SK-N-SH (cell line): ENCODE results near the gene RFXANK. TPM values are rescaled to one million over a fixed set of nuclear protein-coding genes. Genes with fewer than 3 reads are reported as not detected.

ENCODE experiments used
- CTCF ChIA-PET: fragments of 300-600, 350-600 bp; formaldehyde crosslinking; extraction: SDS; loops from one replicate; lab custom pipeline; 2021; lab: Yijun Ruan, JAX
- POLR2A ChIA-PET: fragments of 350-600 bp; sonication (Branson Sonifier 250); formaldehyde crosslinking; extraction: SDS; loops from one replicate; lab custom pipeline; 2020; ENCODE audit warnings: antibody characterized with exemption, inconsistent platforms; lab: Yijun Ruan, JAX
- DNase-seq: peaks from one replicate; pipeline ENCODE4 v3.0.0; 2012
- H2AFZ ChIP-seq: fragments of 200-600 bp; sonication (generic); 2 replicates; pipeline ENCODE4 v1.8.1; 2016; ENCODE audit warnings: antibody characterized with exemption, mild to moderate bottlenecking, low read depth
- H3F3A ChIP-seq: fragments of 200-600 bp; sonication (generic); replicated peaks from 2 replicates; pipeline ENCODE3; 2016; ENCODE audit warnings: antibody characterized with exemption, mild to moderate bottlenecking; ENCODE audit not compliant: insufficient read depth
- H3K27ac ChIP-seq, 2 experiments: fragments of 200-500 bp in 1 of 2; fragments of 200-600 bp in 1 of 2; sonication (Bioruptor generic) in 1 of 2; sonication (generic), shearing (Covaris generic) in 1 of 2; 2 replicates each; pipeline versions ENCODE4 v1.5.1 to v1.6.1; 2014 to 2016; ENCODE audit warnings: low read depth in 2 of 2, inconsistent platforms in 1 of 2, low read length in 1 of 2, mild to moderate bottlenecking in 1 of 2, mixed read lengths in 1 of 2
- H3K27me3 ChIP-seq: fragments of 200-600 bp; sonication (generic), shearing (Covaris generic); 2 replicates; pipeline ENCODE4 v1.6.1; 2016; ENCODE audit warnings: mixed run types; ENCODE audit not compliant: insufficient read depth
- H3K36me3 ChIP-seq, 2 experiments: fragments of 200-500 bp in 1 of 2; fragments of 200-600 bp in 1 of 2; sonication (Bioruptor generic) in 1 of 2; sonication (generic) in 1 of 2; replicated peaks in 1 of 2; 2 replicates each; pipeline versions ENCODE3 to v1.5.1; 2014 to 2016; ENCODE audit warnings: low read length in 1 of 2, mild to moderate bottlenecking in 1 of 2; ENCODE audit not compliant: insufficient read depth in 2 of 2, control insufficient read depth in 1 of 2
- H3K4me1 ChIP-seq, 2 experiments: fragments of 200-500 bp in 1 of 2; fragments of 200-600 bp in 1 of 2; sonication (Bioruptor generic) in 1 of 2; sonication (generic), shearing (Covaris generic) in 1 of 2; 2 replicates each; pipeline versions ENCODE4 v1.5.1 to v1.6.1; 2014 to 2016; ENCODE audit warnings: low read depth in 1 of 2, low read length in 1 of 2, mixed run types in 1 of 2; ENCODE audit not compliant: insufficient read depth in 2 of 2, control insufficient read depth in 1 of 2
- H3K4me2 ChIP-seq: fragments of 200-600 bp; sonication (generic), shearing (Covaris generic); 2 replicates; pipeline ENCODE4 v1.6.1; 2017; ENCODE audit warnings: mixed run types
- H3K4me3 ChIP-seq, 2 experiments: fragments of 200-500 bp in 1 of 2; fragments of 200-600 bp in 1 of 2; sonication (Bioruptor generic) in 1 of 2; sonication (generic), shearing (Covaris generic) in 1 of 2; 2 replicates each; pipeline versions ENCODE4 v1.5.1 to v1.8.1; 2014 to 2016; ENCODE audit warnings: low read depth in 2 of 2, inconsistent platforms in 1 of 2, low read length in 1 of 2, mild to moderate bottlenecking in 1 of 2, mixed read lengths in 1 of 2, moderate library complexity in 1 of 2
- H3K79me2 ChIP-seq: fragments of 200-600 bp; sonication (generic); 2 replicates; pipeline ENCODE4 v1.8.1; 2017; ENCODE audit warnings: mild to moderate bottlenecking; ENCODE audit not compliant: insufficient read depth
- H3K9ac ChIP-seq: fragments of 200-600 bp; sonication (generic); 2 replicates; pipeline ENCODE4 v1.6.1; 2017; ENCODE audit warnings: mixed run types
- H3K9me2 ChIP-seq: fragments of 200-600 bp; sonication (generic); 2 replicates; pipeline ENCODE4 v1.6.1; 2017; ENCODE audit warnings: mixed run types
- H3K9me3 ChIP-seq: fragments of 200-600 bp; sonication (generic); 2 replicates; pipeline ENCODE4 v1.6.1; 2017; ENCODE audit warnings: mixed run types, mild to moderate bottlenecking, moderate library complexity
- H4K20me1 ChIP-seq: fragments of 200-600 bp; sonication (generic); 2 replicates; pipeline ENCODE4 v1.6.1; 2017; ENCODE audit warnings: mild to moderate bottlenecking, mixed run types; ENCODE audit not compliant: insufficient read depth
- CTCF ChIP-seq: fragments of 200-600 bp; sonication (generic); IDR thresholded peaks from 2 replicates; pipeline ENCODE4 v1.6.1; 2017; ENCODE audit warnings: antibody characterized with exemption, mild to moderate bottlenecking, moderate library complexity
- ELF1 ChIP-seq: IDR thresholded peaks from 2 replicates; pipeline ENCODE4 v1.4.0; 2012
- EP300 ChIP-seq, 2 experiments: IDR thresholded peaks; 2 replicates each; pipeline versions ENCODE4 v1.4.0 to v1.6.1; 2012; ENCODE audit warnings: borderline replicate concordance in 1 of 2, low read depth in 1 of 2, low read length in 1 of 2
- FOXJ3 ChIP-seq: sonication (generic); formaldehyde crosslinking; IDR thresholded peaks from 2 replicates; pipeline ENCODE4 v1.5.1; 2020; ENCODE audit warnings: mild to moderate bottlenecking, missing genetic modification reagents
- JUND ChIP-seq: IDR thresholded peaks from 2 replicates; pipeline ENCODE4 v1.4.0; 2012
- MEF2A ChIP-seq: IDR thresholded peaks from 2 replicates; pipeline ENCODE4 v1.4.0; 2012; ENCODE audit warnings: low read depth, borderline replicate concordance
- NRF1 ChIP-seq: IDR thresholded peaks from 2 replicates; pipeline ENCODE4 v1.6.1; 2012; ENCODE audit warnings: low read depth, mild to moderate bottlenecking, low read length
- RAD21 ChIP-seq: IDR thresholded peaks from 2 replicates; pipeline ENCODE4 v1.6.1; 2012; ENCODE audit warnings: mild to moderate bottlenecking, low read length
- RCOR1 ChIP-seq: fragments of 150-350 bp; IDR thresholded peaks from 2 replicates; pipeline ENCODE4 v1.6.1; 2017; ENCODE audit warnings: antibody characterized with exemption, low read length
- REST ChIP-seq: IDR thresholded peaks from 2 replicates; pipeline ENCODE4 v1.6.1; 2012; ENCODE audit warnings: mild to moderate bottlenecking, low read depth, low read length, moderate library complexity
- RFX5 ChIP-seq: IDR thresholded peaks from 2 replicates; pipeline ENCODE4 v1.6.1; 2012; ENCODE audit warnings: mild to moderate bottlenecking, improper control_type of control experiment, low read length
- SIN3A ChIP-seq: IDR thresholded peaks from 2 replicates; pipeline ENCODE4 v1.6.1; 2012; ENCODE audit warnings: low read depth, mild to moderate bottlenecking, low read length, moderate library complexity, borderline replicate concordance
- SMC3 ChIP-seq: IDR thresholded peaks from 2 replicates; pipeline ENCODE4 v1.6.1; 2012; ENCODE audit warnings: low read depth, low read length, improper control_type of control experiment
- TAF1 ChIP-seq: IDR thresholded peaks from 2 replicates; pipeline ENCODE4 v1.6.1; 2012; ENCODE audit warnings: low read depth, mild to moderate bottlenecking, low read length, moderate library complexity, borderline replicate concordance
- USF1 ChIP-seq: IDR thresholded peaks from 2 replicates; pipeline ENCODE4 v1.4.0; 2012; ENCODE audit warnings: low read depth, borderline replicate concordance
- USF2 ChIP-seq: fragments of 150-350 bp; IDR thresholded peaks from 2 replicates; pipeline ENCODE4 v1.6.1; 2017; ENCODE audit warnings: antibody characterized with exemption, low read length, low read depth, borderline replicate concordance
- YY1 ChIP-seq: IDR thresholded peaks from 2 replicates; pipeline ENCODE4 v1.4.0; 2012; ENCODE audit warnings: low read depth, mild to moderate bottlenecking
- ZBTB33 ChIP-seq: IDR thresholded peaks from 2 replicates; pipeline ENCODE4 v1.4.0; 2012; ENCODE audit warnings: low read depth, borderline replicate concordance
- WGBS: methylation state at CpG from one replicate; pipeline ENCODE4 v1.1.6; 2017; ENCODE audit warnings: low lambda C conversion rate; 5-methylcytosine and 5-hydroxymethylcytosine counted together
- polyA plus RNA-seq, 3 experiments: library from polyadenylated mRNA; depleted of rRNA; stranded (reverse); fragments of >200 nt; gene quantifications; 2 replicates each; pipeline ENCODE4 v1.2.3, GENCODE V29; 2012

The RFXANK gene
- polyA plus RNA-seq, 1 of the 3 experiments (the other 2 are of a cell fraction), result 117 TPM

- H3K4me2 ChIP-seq, result no peak overlapping the region
- no peaks in the 10 kb centered on the region for H3K27me3 ChIP-seq
- TF ChIP-seq YY1, result no peak
- no peak for TF ChIP-seq RAD21
- no peak for TF ChIP-seq USF2
- TF ChIP-seq SMC3, result no peak
- no peak for TF ChIP-seq FOXJ3 (CRISPR knock-in tag)
- no peak for TF ChIP-seq NRF1
- no peak for TF ChIP-seq TAF1
- no peak for TF ChIP-seq ZBTB33
- TF ChIP-seq JUND, result no peak
- TF ChIP-seq MEF2A, result no peak
- no peak for TF ChIP-seq RFX5
- no peak for TF ChIP-seq EP300 (IDR thresholded peaks at IDR 0.05; ENCODE audit: borderline replicate concordance in 1 of 2, low read depth in 1 of 2, low read length in 1 of 2)
- TF ChIP-seq REST, result no peak
- TF ChIP-seq SIN3A, result no peak
- no peak for TF ChIP-seq RCOR1
- TF ChIP-seq ELF1, result no peak
- TF ChIP-seq USF1, result no peak
- TF ChIP-seq CTCF, result no peak
- TF ChIP-seq, all 33 proteins: peak for 0
- Histone ChIP-seq H4K20me1 (no peaks in the 10 kb centered on the region), H3K9ac (no peak overlapping the region), H3K9me2 (no peaks in the 10 kb centered on the region), H3K36me3 (peaks cover 0 to 11% of the 10 kb centered on the region in 2 experiments), H3F3A (no peaks in the 10 kb centered on the region), H3K27ac (no peak overlapping the region), H3K79me2 (peaks cover 8% of the 10 kb centered on the region; the same call in 1 of the 2 replicates), H3K4me1 (no peaks in the 10 kb centered on the region), H3K9me3 (no peaks in the 10 kb centered on the region), H2AFZ (no peak overlapping the region), H3K4me3 (no peak overlapping the region)
- 90% methylated on average over 9 of the region's 9 CpGs for WGBS
- ChIA-PET POLR2A (no interaction called here), CTCF (no interaction called here)
- DNase-seq, result no peak
These were observed 10.5 kb upstream of the RFXANK start for GRCh38 chr19:19181488-19181998.
